Calu3 (cell line): Measurements from ENCODE around the gene ZNF579. TPM values are rescaled to one million over a fixed set of nuclear protein-coding genes. Genes with fewer than 3 reads are reported as not detected.

ENCODE experiments used
- BruUV-seq: library from RNA; stranded (reverse); fragments of 400-500 nt; replicated peaks from 2 replicates; lab custom pipeline; 2021; lab: Mats Ljungman, UMichigan
- CTCF ChIA-PET: fragments of 300-600 bp; sonication (Branson Sonifier 250); formaldehyde crosslinking; loops from one replicate; lab custom pipeline; 2022; ENCODE audit warnings: antibody characterized with exemption; lab: Charles Lee
- DNase-seq: peaks from one replicate; pipeline ENCODE4 v3.0.0; 2022
- H3K27ac Mint-ChIP-seq: one replicate; pipeline ENCODE4 v1.8.0; 2022; ENCODE audit warnings: mixed read lengths; ENCODE audit not compliant: unreplicated experiment
- H3K27me3 Mint-ChIP-seq: one replicate; pipeline ENCODE4 v1.8.0; 2022; ENCODE audit warnings: mixed read lengths; ENCODE audit not compliant: unreplicated experiment
- H3K36me3 Mint-ChIP-seq: one replicate; pipeline ENCODE4 v1.8.0; 2022; ENCODE audit warnings: mild to moderate bottlenecking, moderate library complexity, mixed read lengths; ENCODE audit not compliant: insufficient read depth, unreplicated experiment
- H3K4me1 Mint-ChIP-seq: one replicate; pipeline ENCODE4 v1.8.0; 2022; ENCODE audit warnings: mild to moderate bottlenecking, low read depth, mixed read lengths; ENCODE audit not compliant: unreplicated experiment
- H3K4me3 Mint-ChIP-seq: one replicate; pipeline ENCODE4 v1.8.0; 2022; ENCODE audit warnings: mild to moderate bottlenecking, low read depth, moderate library complexity, mixed read lengths; ENCODE audit not compliant: unreplicated experiment
- H3K9me3 Mint-ChIP-seq: one replicate; pipeline ENCODE4 v1.8.0; 2022; ENCODE audit warnings: low read depth, mixed read lengths; ENCODE audit not compliant: unreplicated experiment
- intact Hi-C: fragments of 100-400 bp; cut with micrococcal nuclease; formaldehyde crosslinking; loops from one replicate; pipeline ENCODE4 v1.10.0; 2022; ENCODE audit not compliant: unreplicated experiment
- total RNA-seq: library from RNA; stranded (reverse); gene quantifications from 2 replicates; pipeline ENCODE4 v1.2.3, GENCODE V29; 2022
- TF ChIP-seq, protein P1 (sequence below): fragments of 200-600 bp; IDR thresholded peaks from one replicate; pipeline ENCODE4 v1.8.0; 2022; ENCODE audit warnings: antibody characterized with exemption; ENCODE audit not compliant: unreplicated experiment

The ZNF579 gene
- total RNA-seq, 1 experiment from 2014 or later = 29.8 TPM

GRCh38 chr19:55552206-55552605, 28.4 kb downstream of the ZNF579 start:
- CTCF ChIA-PET = interaction anchor here (0.6 to 1.3 kb wide), 4 partner anchors 47 to 781 kb away, joined by 3 to 5 read pairs (median 4); partner anchors contain the start of gene FIZ1
- DNase-seq = no peak
- TF ChIP-seq, protein P1, sequence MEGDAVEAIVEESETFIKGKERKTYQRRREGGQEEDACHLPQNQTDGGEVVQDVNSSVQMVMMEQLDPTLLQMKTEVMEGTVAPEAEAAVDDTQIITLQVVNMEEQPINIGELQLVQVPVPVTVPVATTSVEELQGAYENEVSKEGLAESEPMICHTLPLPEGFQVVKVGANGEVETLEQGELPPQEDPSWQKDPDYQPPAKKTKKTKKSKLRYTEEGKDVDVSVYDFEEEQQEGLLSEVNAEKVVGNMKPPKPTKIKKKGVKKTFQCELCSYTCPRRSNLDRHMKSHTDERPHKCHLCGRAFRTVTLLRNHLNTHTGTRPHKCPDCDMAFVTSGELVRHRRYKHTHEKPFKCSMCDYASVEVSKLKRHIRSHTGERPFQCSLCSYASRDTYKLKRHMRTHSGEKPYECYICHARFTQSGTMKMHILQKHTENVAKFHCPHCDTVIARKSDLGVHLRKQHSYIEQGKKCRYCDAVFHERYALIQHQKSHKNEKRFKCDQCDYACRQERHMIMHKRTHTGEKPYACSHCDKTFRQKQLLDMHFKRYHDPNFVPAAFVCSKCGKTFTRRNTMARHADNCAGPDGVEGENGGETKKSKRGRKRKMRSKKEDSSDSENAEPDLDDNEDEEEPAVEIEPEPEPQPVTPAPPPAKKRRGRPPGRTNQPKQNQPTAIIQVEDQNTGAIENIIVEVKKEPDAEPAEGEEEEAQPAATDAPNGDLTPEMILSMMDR = no peak
- Mint-ChIP-seq H3K27me3 (no peaks in the 10 kb centered on the region), H3K4me3 (no peak overlapping the region), H3K36me3 (peaks cover 21% of the 10 kb centered on the region), H3K27ac (no peak overlapping the region), H3K4me1 (peaks cover 49% of the 10 kb centered on the region), H3K9me3 (no peaks in the 10 kb centered on the region)
- no TSS peak for BruUV-seq
- intact Hi-C loops = no loop called here

GRCh38 chr19:55550321-55550650, 30.4 kb downstream of the ZNF579 start:
- Mint-ChIP-seq H3K27ac (peak overlapping the region; percentile 94), H3K9me3 (no peaks in the 10 kb centered on the region), H3K36me3 (peaks cover 24% of the 10 kb centered on the region), H3K27me3 (peaks cover 10% of the 10 kb centered on the region), H3K4me3 (peak overlapping the region; percentile 65), H3K4me1 (peaks cover 63% of the 10 kb centered on the region)
- BruUV-seq = no TSS peak
- TF ChIP-seq, protein P1 = no peak
- intact Hi-C loops = no loop called here
- DNase-seq = no peak
- CTCF ChIA-PET = interaction anchor here (0.7 to 1.5 kb wide), 2 partner anchors 49 to 55 kb away, joined by 3 to 4 read pairs; partner anchors contain the start of genes FIZ1 and ZNF865

GRCh38 chr19:55549500-55550320, 30.9 kb downstream of the ZNF579 start:
- H3K36me3 Mint-ChIP-seq = peaks cover 24% of the 10 kb centered on the region
- BruUV-seq = TSS peak; percentile 86
- H3K4me1 Mint-ChIP-seq = peaks cover 69% of the 10 kb centered on the region
- CTCF ChIA-PET = interaction anchor here (0.7 to 1.5 kb wide), 2 partner anchors 50 to 56 kb away, joined by 3 to 4 read pairs; partner anchors contain the start of genes FIZ1 and ZNF865
- peak overlapping the region; percentile 94 for H3K27ac Mint-ChIP-seq
- H3K9me3 Mint-ChIP-seq = no peaks in the 10 kb centered on the region
- TF ChIP-seq, protein P1 = no peak
- peak; percentile 56 for DNase-seq
- peak overlapping the region; percentile 65 for H3K4me3 Mint-ChIP-seq
- intact Hi-C loops = loop anchor here (2.0 to 5.0 kb wide), 4 partner anchors 33 to 402 kb away; partner anchors contain the start of genes FIZ1, TNNT1 and ZNF579
- peaks cover 13% of the 10 kb centered on the region for H3K27me3 Mint-ChIP-seq

DNA sequence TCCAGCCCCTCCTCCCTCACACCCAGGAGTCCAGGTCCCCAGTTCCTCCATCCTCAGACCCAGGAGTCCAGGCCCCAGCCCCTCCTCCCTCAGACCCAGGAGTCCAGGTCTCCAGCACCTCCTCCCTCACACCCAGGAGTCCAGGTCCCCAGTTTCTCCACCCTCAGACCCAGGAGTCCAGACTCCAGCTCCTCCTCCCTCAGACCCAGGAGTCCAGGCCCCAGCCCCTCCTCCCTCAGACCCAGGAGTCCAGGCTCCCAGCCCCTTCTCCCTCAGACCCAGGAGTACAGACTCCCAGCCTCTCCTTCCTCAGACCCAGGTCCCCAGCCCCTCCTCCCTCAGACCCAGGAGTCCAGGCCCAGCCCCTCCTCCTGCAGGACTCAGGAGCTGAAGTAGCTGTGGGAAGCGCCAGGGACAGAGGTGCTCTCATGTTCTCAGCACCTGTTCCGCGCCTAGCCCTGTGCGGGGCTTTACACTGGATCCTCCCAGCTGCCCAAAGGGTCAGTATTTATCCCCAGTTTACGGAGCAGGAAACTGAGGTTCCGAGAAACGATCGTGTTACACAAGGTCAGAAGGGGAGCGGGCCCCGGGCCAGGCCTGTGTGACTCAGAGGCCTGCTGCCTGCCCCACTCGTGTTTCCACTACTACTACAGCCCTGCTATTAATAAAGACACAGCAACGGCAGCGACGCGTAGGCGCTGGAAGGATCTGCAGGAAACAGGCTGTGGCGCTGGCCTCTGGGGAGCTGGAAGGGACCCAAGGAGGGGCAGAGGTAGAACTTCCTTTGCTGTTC, 33.6 kb downstream of the ZNF579 start:
- H3K27ac Mint-ChIP-seq = peak overlapping the region; percentile 84
- H3K27me3 Mint-ChIP-seq = peaks cover 34% of the 10 kb centered on the region
- peak overlapping the region; percentile 55 for H3K4me3 Mint-ChIP-seq
- intact Hi-C loops = loop anchor here (5.0 kb wide), 3 partner anchors 35 to 400 kb away; partner anchors contain the start of genes FIZ1, TNNT1 and ZNF579
- peak; percentile 67 for DNase-seq
- no TSS peak for BruUV-seq
- peaks cover 6% of the 10 kb centered on the region for H3K9me3 Mint-ChIP-seq
- TF ChIP-seq, protein P1 = no peak
- peaks cover 24% of the 10 kb centered on the region for H3K36me3 Mint-ChIP-seq
- CTCF ChIA-PET = interaction anchor here (0.5 to 1.0 kb wide), 4 partner anchors 14 to 99 kb away, joined by 3 to 11 read pairs (median 6); no protein-coding TSS in a partner anchor
- H3K4me1 Mint-ChIP-seq = peaks cover 45% of the 10 kb centered on the region
